ENCODE data around the gene GAS2.

Gene GAS2

DNA sequence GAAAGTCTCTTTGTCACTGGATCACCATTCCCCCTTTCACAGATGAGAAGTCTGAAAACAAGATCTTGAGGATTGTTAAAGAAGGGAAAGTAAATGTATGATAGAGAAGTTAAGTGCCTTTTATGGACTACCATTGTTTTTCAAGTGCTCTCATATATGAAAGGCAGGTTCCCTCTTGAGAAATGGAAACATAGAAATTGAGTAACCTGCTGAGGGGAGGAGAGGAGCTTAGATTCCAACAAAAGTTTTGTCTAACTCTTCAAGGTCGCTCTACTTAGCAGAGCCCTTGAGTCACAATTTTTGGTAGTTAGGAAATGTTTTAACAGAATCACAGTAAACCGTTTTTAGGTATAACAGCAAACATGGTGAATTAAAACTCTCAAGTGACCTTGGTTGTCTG, 83.1 kb downstream of the GAS2 start:
- Histone ChIP-seq H3K36me3 (ENCODE audit: control insufficient read depth, insufficient read depth, low read length) (no peaks in the 10 kb centered on the region), H3K27ac (ENCODE audit: low read depth, low read length) (no peak overlapping the region), H3K4me1 (ENCODE audit: control insufficient read depth, insufficient read depth, low read length) (no peaks in the 10 kb centered on the region), H3K9ac (ENCODE audit: low read length) (no peak overlapping the region), H3K27me3 (ENCODE audit: control insufficient read depth, insufficient read depth, low read length) (no peaks in the 10 kb centered on the region), H3K4me3 (ENCODE audit: low read length) (no peak overlapping the region)

DNA sequence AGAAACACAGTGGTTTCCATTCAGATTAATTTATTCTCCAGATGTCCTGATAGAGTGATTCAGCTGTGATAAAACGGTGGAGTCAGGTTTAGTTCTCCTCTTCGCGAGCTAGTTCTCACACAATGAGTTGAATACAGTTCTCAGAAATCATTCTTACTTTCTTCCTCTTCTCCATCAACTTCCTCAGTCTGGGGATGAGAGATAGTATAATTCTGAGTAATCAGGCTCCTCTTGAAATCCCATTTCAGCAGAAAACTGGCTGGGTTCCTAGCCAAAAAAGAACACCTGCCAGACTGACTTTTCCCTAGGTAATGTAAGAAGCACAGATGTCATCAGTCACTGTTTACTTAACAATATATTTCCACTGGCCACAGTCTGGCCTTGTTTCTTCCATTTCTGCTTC, 86.5 kb downstream of the GAS2 start:
- no peaks in the 10 kb centered on the region for H3K36me3 ChIP-seq (ENCODE audit: control insufficient read depth, insufficient read depth, low read length)
- H3K4me3 ChIP-seq (ENCODE audit: low read length): no peak overlapping the region
- no peaks in the 10 kb centered on the region for H3K27me3 ChIP-seq (ENCODE audit: control insufficient read depth, insufficient read depth, low read length)
- no peak overlapping the region for H3K27ac ChIP-seq (ENCODE audit: low read depth, low read length)
- no peak overlapping the region for H3K9ac ChIP-seq (ENCODE audit: low read length)
- no peaks in the 10 kb centered on the region for H3K4me1 ChIP-seq (ENCODE audit: control insufficient read depth, insufficient read depth, low read length)

DNA sequence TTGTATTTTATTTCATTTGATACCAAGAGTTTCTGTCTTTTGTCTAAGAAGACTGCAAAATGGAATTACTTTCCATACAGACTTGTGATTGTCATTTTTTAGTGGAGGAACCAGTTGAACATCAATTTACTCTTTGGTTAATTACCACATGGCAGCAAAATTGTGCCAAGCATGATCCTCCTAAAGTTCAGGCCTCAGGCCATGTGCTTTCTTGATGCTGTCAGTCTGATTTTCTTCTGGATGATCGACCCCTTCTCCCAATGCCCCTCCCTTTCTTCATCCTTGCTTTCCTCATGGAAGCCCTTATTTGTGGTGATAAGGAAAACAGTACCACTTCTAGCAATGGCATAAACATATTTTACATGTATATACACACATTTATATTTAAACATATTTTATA, 87.0 kb downstream of the GAS2 start:
- Histone ChIP-seq H3K36me3 (ENCODE audit: control insufficient read depth, insufficient read depth, low read length) (no peaks in the 10 kb centered on the region), H3K27ac (ENCODE audit: low read depth, low read length) (no peak overlapping the region), H3K4me3 (ENCODE audit: low read length) (no peak overlapping the region), H3K27me3 (ENCODE audit: control insufficient read depth, insufficient read depth, low read length) (no peaks in the 10 kb centered on the region), H3K4me1 (ENCODE audit: control insufficient read depth, insufficient read depth, low read length) (no peaks in the 10 kb centered on the region), H3K9ac (ENCODE audit: low read length) (no peak overlapping the region)

GRCh38 chr11:22761066-22761465, 94.7 kb downstream of the GAS2 start:
- no peak overlapping the region for H3K9ac ChIP-seq (ENCODE audit: low read length)
- no peaks in the 10 kb centered on the region for H3K36me3 ChIP-seq (ENCODE audit: control insufficient read depth, insufficient read depth, low read length)
- H3K4me3 ChIP-seq (ENCODE audit: low read length): no peak overlapping the region
- no peaks in the 10 kb centered on the region for H3K4me1 ChIP-seq (ENCODE audit: control insufficient read depth, insufficient read depth, low read length)
- H3K27ac ChIP-seq (ENCODE audit: low read depth, low read length): no peak overlapping the region
- no peaks in the 10 kb centered on the region for H3K27me3 ChIP-seq (ENCODE audit: control insufficient read depth, insufficient read depth, low read length)

DNA sequence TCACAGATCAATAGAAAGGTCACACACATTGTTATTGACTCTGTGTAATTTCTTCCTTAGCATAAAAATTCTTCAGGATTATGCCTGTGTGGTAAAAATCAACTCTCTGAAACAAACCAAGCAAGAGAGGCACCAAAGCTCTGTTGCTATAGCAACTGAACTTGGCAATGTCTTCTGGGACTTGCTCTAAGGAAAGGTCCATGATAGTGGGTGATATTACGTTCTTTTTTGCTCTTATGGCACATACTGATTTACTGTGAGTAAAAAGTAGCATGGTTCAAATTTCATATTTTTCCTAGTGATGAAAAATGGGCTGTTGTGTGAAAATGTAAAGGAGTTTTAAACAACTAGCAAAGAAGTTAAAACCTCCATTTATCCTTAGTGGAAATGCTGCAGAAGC, 96.8 kb downstream of the GAS2 start:
- no peak overlapping the region for H3K9ac ChIP-seq (ENCODE audit: low read length)
- H3K4me1 ChIP-seq (ENCODE audit: control insufficient read depth, insufficient read depth, low read length): no peaks in the 10 kb centered on the region
- no peaks in the 10 kb centered on the region for H3K36me3 ChIP-seq (ENCODE audit: control insufficient read depth, insufficient read depth, low read length)
- no peak overlapping the region for H3K4me3 ChIP-seq (ENCODE audit: low read length)
- H3K27ac ChIP-seq (ENCODE audit: low read depth, low read length): no peak overlapping the region
- H3K27me3 ChIP-seq (ENCODE audit: control insufficient read depth, insufficient read depth, low read length): no peaks in the 10 kb centered on the region

- H3K27me3 ChIP-seq (ENCODE audit: control insufficient read depth, insufficient read depth, low read length): no peaks in the 10 kb centered on the region
- H3K4me1 ChIP-seq (ENCODE audit: control insufficient read depth, insufficient read depth, low read length): no peaks in the 10 kb centered on the region
- no peak overlapping the region for H3K9ac ChIP-seq (ENCODE audit: low read length)
- H3K36me3 ChIP-seq (ENCODE audit: control insufficient read depth, insufficient read depth, low read length): no peaks in the 10 kb centered on the region
- H3K27ac ChIP-seq (ENCODE audit: low read depth, low read length): no peak overlapping the region
- no peak overlapping the region for H3K4me3 ChIP-seq (ENCODE audit: low read length)
Observed at GRCh38 chr11:22764735-22765134, 98.3 kb downstream of the GAS2 start.

DNA sequence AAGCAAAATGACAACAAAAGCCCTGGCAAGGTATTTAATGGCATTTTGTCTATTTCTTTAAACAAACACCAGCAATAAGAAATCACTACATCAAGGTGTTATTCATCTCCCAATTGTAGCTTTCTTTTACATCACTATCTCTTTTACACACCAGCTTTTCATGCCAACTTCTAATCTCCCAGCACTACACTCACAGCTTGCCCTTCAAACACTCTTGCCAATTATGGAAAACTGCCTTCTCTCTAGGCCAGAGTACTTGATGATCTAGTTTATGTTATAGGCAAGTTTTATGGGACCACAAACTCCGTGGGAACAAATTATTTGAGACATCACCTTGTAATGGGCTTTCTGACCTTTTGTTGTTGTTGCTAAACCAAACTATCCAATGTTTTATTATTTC, 101.9 kb downstream of the GAS2 start:
- Histone ChIP-seq H3K27ac (ENCODE audit: low read depth, low read length) (no peak overlapping the region), H3K27me3 (ENCODE audit: control insufficient read depth, insufficient read depth, low read length) (no peaks in the 10 kb centered on the region), H3K36me3 (ENCODE audit: control insufficient read depth, insufficient read depth, low read length) (no peaks in the 10 kb centered on the region), H3K9ac (ENCODE audit: low read length) (no peak overlapping the region), H3K4me1 (ENCODE audit: control insufficient read depth, insufficient read depth, low read length) (no peaks in the 10 kb centered on the region), H3K4me3 (ENCODE audit: low read length) (no peak overlapping the region)

DNA sequence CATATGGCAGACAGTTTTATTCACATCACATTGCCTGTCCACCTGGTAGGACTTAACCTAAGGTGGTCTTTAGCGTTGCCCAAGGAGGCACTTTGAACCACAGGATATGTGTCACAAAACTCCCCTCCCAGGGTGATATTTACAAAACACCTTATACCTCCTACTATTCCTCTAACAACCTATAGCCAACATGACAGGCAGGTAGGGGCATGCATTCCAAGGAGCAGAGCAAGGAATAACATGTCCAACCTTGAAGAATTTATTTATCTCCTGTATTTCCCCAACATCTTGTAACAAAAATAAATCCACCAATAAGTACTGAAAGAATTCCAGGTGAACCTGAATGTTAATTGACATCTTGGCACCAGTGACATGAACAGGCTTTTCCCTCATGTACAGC, 102.7 kb downstream of the GAS2 start:
- H3K36me3 ChIP-seq (ENCODE audit: control insufficient read depth, insufficient read depth, low read length): no peaks in the 10 kb centered on the region
- no peak overlapping the region for H3K9ac ChIP-seq (ENCODE audit: low read length)

GRCh38 chr11:22774716-22775115, 108.3 kb downstream of the GAS2 start:
- Histone ChIP-seq H3K4me1 (ENCODE audit: control insufficient read depth, insufficient read depth, low read length) (no peaks in the 10 kb centered on the region), H3K27ac (ENCODE audit: low read depth, low read length) (no peak overlapping the region), H3K27me3 (ENCODE audit: control insufficient read depth, insufficient read depth, low read length) (no peaks in the 10 kb centered on the region), H3K36me3 (ENCODE audit: control insufficient read depth, insufficient read depth, low read length) (no peaks in the 10 kb centered on the region), H3K4me3 (ENCODE audit: low read length) (no peak overlapping the region), H3K9ac (ENCODE audit: low read length) (no peak overlapping the region)

More for the DNA sequence above, 102.7 kb downstream of the GAS2 start:
- no peak overlapping the region for H3K27ac ChIP-seq (ENCODE audit: low read depth, low read length)
- H3K27me3 ChIP-seq (ENCODE audit: control insufficient read depth, insufficient read depth, low read length): no peaks in the 10 kb centered on the region
- H3K4me1 ChIP-seq (ENCODE audit: control insufficient read depth, insufficient read depth, low read length): no peaks in the 10 kb centered on the region
- H3K4me3 ChIP-seq (ENCODE audit: low read length): no peak overlapping the region

GRCh38 chr11:22775248-22775647, 108.8 kb downstream of the GAS2 start:
- H3K4me1 ChIP-seq (ENCODE audit: control insufficient read depth, insufficient read depth, low read length): no peaks in the 10 kb centered on the region
- H3K36me3 ChIP-seq (ENCODE audit: control insufficient read depth, insufficient read depth, low read length): no peaks in the 10 kb centered on the region
- no peaks in the 10 kb centered on the region for H3K27me3 ChIP-seq (ENCODE audit: control insufficient read depth, insufficient read depth, low read length)
- no peak overlapping the region for H3K9ac ChIP-seq (ENCODE audit: low read length)
- H3K27ac ChIP-seq (ENCODE audit: low read depth, low read length): no peak overlapping the region
- H3K4me3 ChIP-seq (ENCODE audit: low read length): no peak overlapping the region

GRCh38 chr11:22778642-22779041, 112.2 kb downstream of the GAS2 start:
- Histone ChIP-seq H3K36me3 (ENCODE audit: control insufficient read depth, insufficient read depth, low read length) (no peaks in the 10 kb centered on the region), H3K4me1 (ENCODE audit: control insufficient read depth, insufficient read depth, low read length) (no peaks in the 10 kb centered on the region), H3K9ac (ENCODE audit: low read length) (no peak overlapping the region), H3K27ac (ENCODE audit: low read depth, low read length) (no peak overlapping the region), H3K4me3 (ENCODE audit: low read length) (no peak overlapping the region), H3K27me3 (ENCODE audit: control insufficient read depth, insufficient read depth, low read length) (no peaks in the 10 kb centered on the region)

DNA sequence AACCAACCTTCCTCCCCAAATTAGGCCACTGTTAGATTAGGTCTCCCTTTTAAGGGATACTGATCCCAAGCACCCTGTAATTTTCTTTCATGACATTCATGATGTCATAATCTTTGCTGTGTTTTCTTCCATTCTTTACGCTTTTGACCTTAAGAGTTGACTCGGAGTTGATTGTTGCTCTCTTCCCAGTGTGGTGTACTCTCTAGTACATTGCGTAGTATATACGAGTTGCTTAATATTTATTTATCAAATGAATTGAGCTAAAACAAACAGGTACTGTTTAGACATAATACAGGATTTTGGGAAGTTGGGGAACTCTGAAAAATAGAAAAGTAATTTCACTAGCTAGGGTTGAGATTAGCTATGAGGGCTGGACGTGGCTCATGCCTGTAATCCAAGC, 113.4 kb downstream of the GAS2 start:
- Histone ChIP-seq H3K4me1 (ENCODE audit: control insufficient read depth, insufficient read depth, low read length) (no peaks in the 10 kb centered on the region), H3K27me3 (ENCODE audit: control insufficient read depth, insufficient read depth, low read length) (no peaks in the 10 kb centered on the region), H3K36me3 (ENCODE audit: control insufficient read depth, insufficient read depth, low read length) (no peaks in the 10 kb centered on the region), H3K27ac (ENCODE audit: low read depth, low read length) (no peak overlapping the region), H3K9ac (ENCODE audit: low read length) (no peak overlapping the region), H3K4me3 (ENCODE audit: low read length) (no peak overlapping the region)

DNA sequence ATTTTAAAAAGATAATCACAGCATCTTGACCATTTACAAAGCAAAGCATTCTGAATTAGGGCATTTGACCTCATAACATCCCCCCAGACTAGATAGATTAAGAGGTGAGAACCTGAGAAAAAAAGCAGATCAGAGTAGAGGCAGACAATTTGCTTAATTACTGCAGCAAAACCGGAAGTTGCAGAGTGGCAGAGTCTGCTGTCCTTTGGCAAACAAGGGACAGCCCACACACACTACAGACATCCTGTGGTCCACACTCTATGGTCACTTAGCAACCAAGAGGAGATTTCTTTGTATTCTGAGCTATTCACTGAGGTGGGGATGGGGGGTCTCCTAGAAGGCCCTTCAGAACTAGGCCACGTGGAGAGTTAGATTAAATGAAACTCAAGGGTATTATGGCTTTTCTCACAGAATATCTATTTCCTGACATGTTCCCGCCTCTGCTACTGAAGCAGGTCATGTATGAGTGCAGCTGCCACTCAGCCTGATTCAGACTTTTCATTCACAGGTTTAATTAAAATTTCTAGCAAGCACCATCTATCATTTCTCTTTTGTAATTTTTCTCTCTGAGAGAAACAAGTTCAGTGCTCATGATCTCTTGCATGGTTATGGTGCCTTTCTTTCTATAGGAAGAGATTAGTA, 114.7 kb downstream of the GAS2 start:
- H3K4me1 ChIP-seq (ENCODE audit: control insufficient read depth, insufficient read depth, low read length): no peaks in the 10 kb centered on the region
- H3K27me3 ChIP-seq (ENCODE audit: control insufficient read depth, insufficient read depth, low read length): no peaks in the 10 kb centered on the region
- no peak overlapping the region for H3K27ac ChIP-seq (ENCODE audit: low read depth, low read length)
- no peaks in the 10 kb centered on the region for H3K36me3 ChIP-seq (ENCODE audit: control insufficient read depth, insufficient read depth, low read length)
- H3K4me3 ChIP-seq (ENCODE audit: low read length): no peak overlapping the region
- no peak overlapping the region for H3K9ac ChIP-seq (ENCODE audit: low read length)

Data from rectal smooth muscle tissue (tissue), 1 donor.